ENCODE results near the gene FAM237B.
A peak's percentile ranks its signal among the peaks of the same experiment; 100 is the strongest.
"Not testable (repeated sequence)": the region's sequence is repeated elsewhere in the genome, so short reads cannot be mapped to it uniquely, and the experiment has no call there.

Gene FAM237B

GRCh38 chr7:90320801-90321494 is at the start of gene FAM237B:
FAM237B (minus strand) TSS chr7:90321304; CDS start chr7:90319748, 1,556 bp downstream.
- peak; percentile 13 for DNase-seq

GRCh38 chr7:90351987-90352386 is 30.9 kb upstream of the FAM237B start:
- no peak for DNase-seq

GRCh38 chr7:90350032-90350431 is 28.9 kb upstream of the FAM237B start:
- not testable (repeated sequence) for DNase-seq

- DNase-seq: no peak
These were observed 28.2 kb upstream of the FAM237B start for GRCh38 chr7:90349305-90349704.

- peak; percentile 38 for DNase-seq
These were observed 26.7 kb upstream of the FAM237B start for GRCh38 chr7:90347759-90348158.

- DNase-seq: peak; percentile 97
These were observed 25.4 kb upstream of the FAM237B start, which contains the start of gene GTPBP10 for GRCh38 chr7:90346336-90347125. GTPBP10 (plus strand) TSS chr7:90346716; CDS start chr7:90346742, 26 bp downstream.

- peak; percentile 39 for DNase-seq
These were observed 24.7 kb upstream of the FAM237B start for GRCh38 chr7:90345595-90346335.

- DNase-seq: no peak
These were observed 23.9 kb upstream of the FAM237B start for GRCh38 chr7:90345016-90345415.

- DNase-seq: no peak
These were observed 16.0 kb upstream of the FAM237B start for GRCh38 chr7:90337106-90337505.

GRCh38 chr7:90334926-90335325 is 13.8 kb upstream of the FAM237B start:
- not testable (repeated sequence) for DNase-seq

- no peak for DNase-seq
These were observed 13.2 kb upstream of the FAM237B start for GRCh38 chr7:90334193-90334843.

GRCh38 chr7:90326500-90326899 is 5.4 kb upstream of the FAM237B start:
- peak; percentile 12 for DNase-seq

GRCh38 chr7:90322837-90323236 is 1.7 kb upstream of the FAM237B start:
- DNase-seq: no peak

GRCh38 chr7:90320418-90320800 is 695 bp downstream of the FAM237B start:
- peak; percentile 12 for DNase-seq

- DNase-seq: no peak
These were observed 1.1 kb downstream of the FAM237B start for GRCh38 chr7:90320014-90320413.

GRCh38 chr7:90313907-90314306 is 7.2 kb downstream of the FAM237B start:
- no peak for DNase-seq

GRCh38 chr7:90312745-90313144 is 8.4 kb downstream of the FAM237B start:
- peak; percentile 36 for DNase-seq

- no peak for DNase-seq
These were observed 9.9 kb downstream of the FAM237B start for GRCh38 chr7:90311175-90311574.

- no peak for DNase-seq
These were observed 11.2 kb downstream of the FAM237B start for GRCh38 chr7:90309872-90310271.

GRCh38 chr7:90303241-90303640 is 17.9 kb downstream of the FAM237B start:
- DNase-seq: no peak

GRCh38 chr7:90298145-90299038 is 22.7 kb downstream of the FAM237B start:
- peak; percentile 56 for DNase-seq
